WI38 (cell line): Measurements from ENCODE around the gene SQSTM1.

Experiments
- H3K4me3 ChIP-seq: 2 replicates; pipeline ENCODE4 v1.5.1; 2011; ENCODE audit warnings: low read depth, mild to moderate bottlenecking, control low read depth, low read length
- TF ChIP-seq, protein P1 (sequence below): IDR thresholded peaks from 2 replicates; pipeline ENCODE4 v1.5.1; 2012; ENCODE audit warnings: low read depth, mild to moderate bottlenecking, control low read depth, low read length

The SQSTM1 gene

DNA sequence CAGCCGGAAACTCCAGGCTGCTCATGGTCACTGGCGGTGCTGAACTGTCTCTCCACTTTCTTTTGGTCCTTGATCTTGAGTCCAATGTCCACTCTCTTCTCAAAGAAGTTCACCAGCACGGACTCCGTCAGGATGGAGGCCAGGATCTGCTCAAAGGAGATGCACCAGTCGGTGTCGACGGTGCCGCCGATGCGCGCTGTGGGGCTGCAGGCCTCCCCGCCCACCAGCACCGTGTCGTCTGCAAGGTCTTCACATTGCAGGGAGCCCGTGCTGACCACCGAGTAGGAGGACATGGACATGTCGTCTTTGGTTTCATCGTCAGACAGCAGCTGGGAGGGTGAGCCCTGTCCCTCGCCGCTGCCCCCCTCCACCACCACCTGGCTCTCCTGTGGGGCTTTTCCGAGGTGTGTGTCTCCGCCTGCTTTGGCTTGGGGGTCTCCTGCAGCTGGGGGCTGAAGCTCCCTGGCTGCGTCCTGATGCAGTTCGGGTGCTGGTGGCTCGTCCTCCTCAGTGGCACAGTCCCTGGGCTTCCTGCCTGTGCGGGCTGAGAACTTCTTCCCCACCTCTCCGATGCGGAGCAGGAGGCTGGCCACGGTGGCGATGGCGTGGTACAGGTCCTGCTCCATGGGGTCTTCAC is 42.9 kb downstream of the SQSTM1 start:
- no peak overlapping the region for H3K4me3 ChIP-seq
- TF ChIP-seq, protein P1, sequence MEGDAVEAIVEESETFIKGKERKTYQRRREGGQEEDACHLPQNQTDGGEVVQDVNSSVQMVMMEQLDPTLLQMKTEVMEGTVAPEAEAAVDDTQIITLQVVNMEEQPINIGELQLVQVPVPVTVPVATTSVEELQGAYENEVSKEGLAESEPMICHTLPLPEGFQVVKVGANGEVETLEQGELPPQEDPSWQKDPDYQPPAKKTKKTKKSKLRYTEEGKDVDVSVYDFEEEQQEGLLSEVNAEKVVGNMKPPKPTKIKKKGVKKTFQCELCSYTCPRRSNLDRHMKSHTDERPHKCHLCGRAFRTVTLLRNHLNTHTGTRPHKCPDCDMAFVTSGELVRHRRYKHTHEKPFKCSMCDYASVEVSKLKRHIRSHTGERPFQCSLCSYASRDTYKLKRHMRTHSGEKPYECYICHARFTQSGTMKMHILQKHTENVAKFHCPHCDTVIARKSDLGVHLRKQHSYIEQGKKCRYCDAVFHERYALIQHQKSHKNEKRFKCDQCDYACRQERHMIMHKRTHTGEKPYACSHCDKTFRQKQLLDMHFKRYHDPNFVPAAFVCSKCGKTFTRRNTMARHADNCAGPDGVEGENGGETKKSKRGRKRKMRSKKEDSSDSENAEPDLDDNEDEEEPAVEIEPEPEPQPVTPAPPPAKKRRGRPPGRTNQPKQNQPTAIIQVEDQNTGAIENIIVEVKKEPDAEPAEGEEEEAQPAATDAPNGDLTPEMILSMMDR, result no peak

DNA sequence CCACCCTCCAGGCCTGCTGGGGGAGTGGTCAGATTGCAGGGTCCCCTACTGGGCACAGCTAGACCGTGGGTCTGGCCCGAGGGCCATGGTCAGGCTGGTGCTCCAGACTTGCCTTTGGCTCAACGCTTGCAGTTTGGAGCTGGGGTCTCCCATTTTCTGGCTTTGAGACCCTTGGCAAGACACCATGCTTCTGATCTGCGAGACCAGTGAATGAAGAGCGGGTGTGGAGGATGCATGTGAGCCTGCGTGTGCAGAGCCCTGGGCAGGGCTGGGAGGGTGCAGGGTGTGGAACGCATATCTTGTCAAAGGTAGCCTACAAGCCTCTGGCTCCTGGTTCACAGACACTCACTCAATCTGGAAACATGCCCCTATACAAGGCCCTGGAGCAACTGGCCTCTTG is 44.0 kb downstream of the SQSTM1 start:
- no peak overlapping the region for H3K4me3 ChIP-seq
- TF ChIP-seq, protein P1, result no peak

DNA sequence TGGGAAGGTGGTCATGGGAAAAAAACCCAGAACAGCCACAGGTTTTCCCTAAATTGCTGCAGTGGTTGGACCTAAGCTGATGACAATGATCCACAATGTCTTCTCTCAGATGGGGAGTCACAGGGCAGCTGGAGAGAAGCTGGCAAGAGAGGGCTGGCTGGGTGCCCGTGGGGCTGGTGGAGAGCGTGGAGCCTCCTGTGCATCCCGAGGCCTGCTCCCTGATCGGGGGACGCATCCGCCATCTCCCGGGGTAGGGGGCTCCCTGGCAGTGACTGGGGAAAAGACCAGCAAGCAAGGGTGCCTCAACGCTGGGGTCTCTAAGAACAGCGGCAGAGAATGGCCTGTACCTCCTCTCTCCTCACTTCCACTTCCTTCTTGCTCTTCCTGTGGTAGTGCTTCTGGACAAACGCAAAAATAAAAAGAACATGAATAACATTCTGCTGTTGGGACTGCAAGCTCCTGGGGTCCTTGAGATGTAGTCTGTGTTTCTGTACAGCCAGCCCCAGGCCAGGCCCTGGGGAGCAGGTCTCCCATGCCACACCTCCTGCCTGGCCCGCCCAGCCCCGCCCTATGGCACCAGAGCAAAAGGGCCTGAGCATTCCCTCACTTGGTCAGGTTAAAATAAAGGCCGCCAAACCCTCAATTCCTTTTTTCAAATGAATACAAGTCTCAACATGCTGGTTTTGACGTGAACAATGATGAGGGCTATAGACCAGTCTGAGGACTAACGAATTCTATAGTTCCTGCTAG is 45.0 kb downstream of the SQSTM1 start:
- TF ChIP-seq, protein P1, result no peak
- no peak overlapping the region for H3K4me3 ChIP-seq

DNA sequence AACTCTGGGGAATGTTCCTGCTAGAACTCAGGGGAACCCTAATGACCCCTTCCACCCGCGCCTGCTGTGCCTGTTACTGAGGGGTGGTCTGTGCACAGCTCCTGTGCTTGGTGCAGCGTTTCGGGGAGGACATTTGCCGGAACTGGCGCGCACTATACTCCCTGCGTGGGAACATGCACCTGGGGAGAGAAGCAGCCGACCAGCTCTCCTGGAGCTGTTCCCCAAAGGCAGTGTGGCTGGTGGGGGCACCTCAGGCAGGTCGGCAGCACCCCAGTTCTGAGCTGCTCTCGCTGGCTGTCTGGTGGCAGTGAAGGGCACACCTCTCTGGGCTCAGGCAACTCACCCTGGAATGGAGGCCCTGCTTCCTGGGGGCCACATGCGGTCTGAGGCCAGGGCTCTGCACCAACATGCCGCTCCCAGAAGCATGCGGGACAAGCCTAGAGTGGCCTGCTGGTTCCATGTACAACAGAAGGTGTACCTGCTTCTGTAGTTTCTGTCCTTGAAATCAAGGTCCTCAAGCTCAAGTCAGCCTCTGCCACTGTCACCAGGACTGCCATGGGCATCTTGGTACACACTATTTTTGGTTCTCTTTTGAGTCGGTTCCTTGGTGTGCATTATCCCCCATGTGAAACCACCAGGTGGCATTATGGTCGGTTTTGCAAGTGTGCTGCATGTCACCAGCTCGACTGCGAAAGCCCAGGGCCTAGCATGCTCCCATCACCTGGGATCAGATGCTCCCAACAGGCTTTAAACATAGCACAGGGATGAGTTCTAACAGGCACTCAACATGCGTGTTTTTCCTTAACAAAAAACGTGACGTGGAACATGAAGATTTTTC is 45.8 kb downstream of the SQSTM1 start:
- no peak overlapping the region for H3K4me3 ChIP-seq
- TF ChIP-seq, protein P1, result no peak

DNA sequence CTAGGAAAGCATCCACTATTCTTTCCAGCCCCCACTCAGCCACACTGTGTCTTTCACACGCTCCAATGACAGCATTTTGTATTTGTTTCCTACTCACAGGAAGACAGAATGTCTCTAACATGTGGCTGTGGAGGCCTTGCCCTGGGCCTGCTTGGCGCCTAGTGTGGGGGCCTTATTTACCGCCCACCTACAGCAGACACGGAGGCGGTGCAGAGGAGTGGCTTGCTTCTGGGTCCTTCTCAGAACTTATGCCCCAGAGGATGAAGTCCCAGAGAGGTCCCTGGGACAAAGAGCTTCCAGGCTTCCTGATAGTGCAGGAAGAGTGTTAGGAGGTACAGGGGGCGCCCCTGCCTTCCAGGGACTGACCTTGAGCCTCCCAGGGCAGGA is 46.4 kb downstream of the SQSTM1 start:
- H3K4me3 ChIP-seq, result no peak overlapping the region
- TF ChIP-seq, protein P1, result no peak

DNA sequence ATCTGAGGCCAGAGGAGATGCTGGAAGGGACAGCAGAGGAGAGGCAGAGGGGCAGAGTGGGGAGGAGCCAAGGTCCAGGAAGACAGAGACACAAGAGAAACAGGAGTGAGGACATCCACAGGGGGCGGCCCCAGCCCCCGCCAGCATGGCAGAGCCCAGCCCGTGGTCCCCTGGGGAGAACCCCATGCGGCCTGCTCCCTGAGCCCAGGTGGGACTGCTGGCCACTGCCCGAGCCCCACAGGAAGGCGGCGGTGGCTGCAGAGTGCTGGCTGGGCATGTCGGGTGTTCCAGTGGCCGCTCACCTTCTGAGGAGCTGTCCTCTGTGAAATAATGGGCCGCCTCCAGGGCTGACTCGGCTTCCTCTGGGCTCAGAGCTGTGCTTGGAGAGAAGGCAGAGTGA is 46.8 kb downstream of the SQSTM1 start:
- TF ChIP-seq, protein P1, result no peak
- H3K4me3 ChIP-seq, result no peak overlapping the region
